ENCODE measurements around the gene C22orf23.

DNA sequence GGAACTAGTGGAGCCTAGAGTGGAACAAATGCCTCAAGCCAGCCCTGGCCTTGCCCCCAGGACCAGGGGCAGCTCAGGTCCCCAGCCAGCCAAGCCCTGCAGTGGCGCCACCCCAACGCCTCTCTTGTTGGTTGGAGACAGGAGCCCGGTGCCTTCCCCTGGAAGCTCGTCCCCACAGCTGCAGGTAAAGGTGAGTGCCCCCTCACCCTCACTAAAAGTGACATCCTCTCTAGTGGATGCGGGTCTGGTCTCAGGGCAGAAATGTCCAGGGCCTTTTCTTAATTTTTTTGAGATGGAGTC, 25.8 kb downstream of the C22orf23 start:
- TF ChIP-seq, protein P1, sequence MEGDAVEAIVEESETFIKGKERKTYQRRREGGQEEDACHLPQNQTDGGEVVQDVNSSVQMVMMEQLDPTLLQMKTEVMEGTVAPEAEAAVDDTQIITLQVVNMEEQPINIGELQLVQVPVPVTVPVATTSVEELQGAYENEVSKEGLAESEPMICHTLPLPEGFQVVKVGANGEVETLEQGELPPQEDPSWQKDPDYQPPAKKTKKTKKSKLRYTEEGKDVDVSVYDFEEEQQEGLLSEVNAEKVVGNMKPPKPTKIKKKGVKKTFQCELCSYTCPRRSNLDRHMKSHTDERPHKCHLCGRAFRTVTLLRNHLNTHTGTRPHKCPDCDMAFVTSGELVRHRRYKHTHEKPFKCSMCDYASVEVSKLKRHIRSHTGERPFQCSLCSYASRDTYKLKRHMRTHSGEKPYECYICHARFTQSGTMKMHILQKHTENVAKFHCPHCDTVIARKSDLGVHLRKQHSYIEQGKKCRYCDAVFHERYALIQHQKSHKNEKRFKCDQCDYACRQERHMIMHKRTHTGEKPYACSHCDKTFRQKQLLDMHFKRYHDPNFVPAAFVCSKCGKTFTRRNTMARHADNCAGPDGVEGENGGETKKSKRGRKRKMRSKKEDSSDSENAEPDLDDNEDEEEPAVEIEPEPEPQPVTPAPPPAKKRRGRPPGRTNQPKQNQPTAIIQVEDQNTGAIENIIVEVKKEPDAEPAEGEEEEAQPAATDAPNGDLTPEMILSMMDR (conservative IDR thresholded peaks at IDR 0.05; ENCODE audit: low read depth, low read length), result no peak
- TF ChIP-seq EZH2 (IDR thresholded peaks at IDR 0.05; ENCODE audit: borderline replicate concordance, low read depth, low read length, poor library complexity, severe bottlenecking), result no peak
